B cell (primary cell): ENCODE data around the gene FBXO10. TPM values are rescaled to one million over a fixed set of nuclear protein-coding genes. Genes with fewer than 3 reads are reported as not detected.

ENCODE experiments used
- ATAC-seq: fragments of 200-7000 bp; cut with Tn5 transposase; one replicate; pipeline ENCODE4 v1.10.0; 2021; ENCODE audit warnings: low read depth, mild to moderate bottlenecking, moderate number of reproducible peaks, moderate library complexity
- CTCF ChIA-PET: fragments of 350-600 bp; sonication (Branson Sonifier 250); formaldehyde crosslinking; loops from one replicate; lab custom pipeline; 2021; ENCODE audit warnings: antibody characterized with exemption, inconsistent platforms; lab: Charles Lee
- POLR2A ChIA-PET: fragments of 350-600 bp; sonication (Branson Sonifier 250); formaldehyde crosslinking; loops from one replicate; lab custom pipeline; 2021; ENCODE audit warnings: antibody characterized with exemption; lab: Charles Lee
- DNase-seq: peaks from one replicate; pipeline ENCODE4 v3.0.0; 2013
- H2AFZ ChIP-seq: 2 replicates; pipeline ENCODE4 v1.6.1; 2012; ENCODE audit warnings: mild to moderate bottlenecking, low read depth, low read length; ENCODE audit not compliant: insufficient read depth, poor library complexity, severe bottlenecking
- H3K27ac ChIP-seq, 2 donors: 1 replicate in 1 of 2; 2 replicates in 1 of 2; pipeline ENCODE4 v1.5.1; 2012 to 2013; ENCODE audit warnings: low read length in 2 of 2, mild to moderate bottlenecking in 2 of 2, moderate library complexity in 1 of 2
- H3K27me3 ChIP-seq, 4 experiments: fragments of 200-600 bp in 1 of 4; sonication (generic) in 1 of 4; replicated peaks in 1 of 4; 1 replicate in 2 of 4; 2 replicates in 2 of 4; pipeline versions ENCODE4 v1.6.1 to v1.7.0; 2013 to 2016; ENCODE audit warnings: low read length in 3 of 4, mild to moderate bottlenecking in 2 of 4, mixed read lengths in 1 of 4, moderate library complexity in 1 of 4; ENCODE audit not compliant: insufficient read depth in 4 of 4, control insufficient read depth in 3 of 4; ENCODE audit errors: control extremely low read depth in 1 of 4
- H3K36me3 ChIP-seq, 2 experiments: replicated peaks in 1 of 2; 1 replicate in 1 of 2; 2 replicates in 1 of 2; pipeline versions ENCODE4 v1.6.1 to v1.7.1; 2013; ENCODE audit warnings: low read length in 1 of 2; ENCODE audit not compliant: insufficient read depth in 2 of 2, control insufficient read depth in 1 of 2; ENCODE audit errors: control extremely low read depth in 1 of 2, extremely low read depth in 1 of 2
- H3K4me1 ChIP-seq, 2 donors: fragments of 200-600 bp in 1 of 2; sonication (generic) in 1 of 2; 1 replicate in 1 of 2; 2 replicates in 1 of 2; pipeline versions ENCODE4 v1.5.1 to v1.6.1; 2013 to 2017; ENCODE audit warnings: low read length in 2 of 2; ENCODE audit not compliant: control insufficient read depth in 2 of 2, insufficient read depth in 2 of 2
- H3K4me2 ChIP-seq: replicated peaks from 2 replicates; pipeline ENCODE3; 2012; ENCODE audit warnings: mild to moderate bottlenecking, low read depth, low read length; ENCODE audit not compliant: poor library complexity, severe bottlenecking
- H3K4me3 ChIP-seq, 5 experiments: fragments of 200-600 bp in 1 of 5; sonication (generic) in 1 of 5; 1 replicate in 3 of 5; 2 replicates in 2 of 5; pipeline versions ENCODE4 v1.5.1 to v1.7.0; 2011 to 2016; ENCODE audit warnings: low read length in 4 of 5, mild to moderate bottlenecking in 4 of 5, low read depth in 2 of 5, control low read depth in 1 of 5, moderate library complexity in 1 of 5; ENCODE audit not compliant: insufficient read depth in 1 of 5; ENCODE audit errors: control extremely low read depth in 1 of 5, extremely low read depth in 1 of 5
- H3K79me2 ChIP-seq: fragments of 200-600 bp; sonication (generic); one replicate; pipeline ENCODE4 v1.6.0; 2016; ENCODE audit warnings: low read length; ENCODE audit not compliant: control insufficient read depth, insufficient read depth
- H3K9ac ChIP-seq: fragments of 200-600 bp; sonication (generic); 2 replicates; pipeline ENCODE4 v1.6.1; 2017; ENCODE audit warnings: mild to moderate bottlenecking, low read length, moderate library complexity
- H3K9me3 ChIP-seq, 3 donors: one replicate each; pipeline versions ENCODE4 v1.6.1 to v1.7.1; 2013; ENCODE audit warnings: low read length in 2 of 3; ENCODE audit not compliant: control insufficient read depth in 2 of 3, insufficient read depth in 1 of 3; ENCODE audit errors: control extremely low read depth in 1 of 3
- H4K20me1 ChIP-seq: 2 replicates; pipeline ENCODE4 v1.6.0; 2012; ENCODE audit warnings: mild to moderate bottlenecking, low read length; ENCODE audit not compliant: insufficient read depth, control insufficient read depth, poor library complexity, severe bottlenecking
- H3K27ac Mint-ChIP-seq: one replicate; pipeline ENCODE4 v1.8.0; 2021; ENCODE audit warnings: mixed read lengths
- H3K27me3 Mint-ChIP-seq: one replicate; pipeline ENCODE4 v1.8.0; 2021; ENCODE audit warnings: mixed read lengths
- H3K4me1 Mint-ChIP-seq: one replicate; pipeline ENCODE4 v1.8.0; 2021; ENCODE audit warnings: mixed read lengths
- H3K4me3 Mint-ChIP-seq: one replicate; pipeline ENCODE4 v1.8.0; 2021; ENCODE audit warnings: mixed read lengths
- H3K9me3 Mint-ChIP-seq: one replicate; pipeline ENCODE4 v1.8.0; 2022; ENCODE audit warnings: mixed read lengths; ENCODE audit not compliant: insufficient read depth
- CTCF ChIP-seq: fragments of 200-600 bp; IDR thresholded peaks from one replicate; pipeline ENCODE4 v1.8.0; 2022; ENCODE audit warnings: antibody characterized with exemption, mild to moderate bottlenecking
- EZH2 ChIP-seq: IDR thresholded peaks from 2 replicates; pipeline ENCODE4 v1.6.1; 2012; ENCODE audit warnings: borderline replicate concordance, low read depth, mild to moderate bottlenecking, moderate library complexity, low read length; ENCODE audit not compliant: insufficient read depth, poor library complexity, severe bottlenecking
- whole genome bisulfite sequencing: methylation state at CpG from one replicate; pipeline ENCODE4 v1.1.5; 2013; ENCODE audit warnings: missing lambda C conversion rate; ENCODE audit not compliant: insufficient coverage; 5-methylcytosine and 5-hydroxymethylcytosine counted together
- intact Hi-C: fragments of 100-400 bp; cut with micrococcal nuclease; formaldehyde crosslinking; loops from one replicate; pipeline ENCODE4 v1.10.0; 2022
- polyA plus RNA-seq: library from polyadenylated mRNA; depleted of rRNA; stranded (reverse); fragments of >200 nt; gene quantifications from 2 replicates; pipeline ENCODE4 v1.2.3, GENCODE V29; 2012
- total RNA-seq, 2 donors: library from RNA; stranded (reverse); fragments of 120-200 nt in 1 of 2; gene quantifications; 1 replicate in 1 of 2; 2 replicates in 1 of 2; pipeline versions ENCODE4 v1.2.3 to v1.2.4, GENCODE V29; 2013 to 2022

FBXO10 gene
- total and polyA plus RNA-seq, 2 donors (not counting 1 experiment from before 2014, with no cell fraction given): 18.6 to 67.3 TPM

- Histone ChIP-seq H3K9ac (peak overlapping the region; percentile 83), H3K9me3 (no peaks in the 10 kb centered on the region), H3K4me2 (peak overlapping the region; percentile 98), H2AFZ (peak overlapping the region; percentile 91), H3K4me3 (peak overlapping the region in 4 of 5 experiments; percentile 76 to 93 (median 90)), H3K4me1 (peaks cover 24 to 26% of the 10 kb centered on the region in 2 donors), H3K27ac (peak overlapping the region in 1 of 2 donors; percentile 62), H3K79me2 (peaks cover 31% of the 10 kb centered on the region), H3K27me3 (no peaks in the 10 kb centered on the region), H3K36me3 (peaks cover 0 to 19% of the 10 kb centered on the region in 2 experiments), H4K20me1 (no peaks in the 10 kb centered on the region)
- intact Hi-C loops: loop anchor here (5.0 to 10.0 kb wide), 3 partner anchors 80 to 415 kb away; partner anchors contain the start of genes EXOSC3 and SLC25A51
- H3K27me3 Mint-ChIP-seq: peaks cover under 1% of the 10 kb centered on the region
- peaks cover 29% of the 10 kb centered on the region for H3K4me1 Mint-ChIP-seq
- ATAC-seq: no peak
- no peak for DNase-seq
- POLR2A ChIA-PET: interaction anchor here (2.0 kb wide), 1 partner anchor 21 kb away, joined by 10 read pairs; the partner anchor contains the start of gene ZBTB5
- H3K27ac Mint-ChIP-seq: peak overlapping the region; percentile 95
- CTCF ChIA-PET: interaction anchor here (0.9 to 1.2 kb wide), 6 partner anchors 9 to 614 kb away, joined by 3 to 7 read pairs (median 4); partner anchors contain the start of gene TOMM5
- WGBS: 38% methylated on average over 6 of the region's 7 CpGs
- H3K9me3 Mint-ChIP-seq: no peaks in the 10 kb centered on the region
- TF ChIP-seq CTCF: no peak
- no peak for TF ChIP-seq EZH2
- H3K4me3 Mint-ChIP-seq: peak overlapping the region; percentile 94
Measured at GRCh38 chr9:37486616-37487548, 89.3 kb downstream of the FBXO10 start.
